HG03135 (cell line): ENCODE data around the gene CCDC33.

Source experiments
- ATAC-seq: cut with Tn5 transposase; IDR thresholded peaks from one replicate; pipeline ENCODE4 v1.9.1; 2021; ENCODE audit warnings: mild to moderate bottlenecking, moderate library complexity; ENCODE audit not compliant: unreplicated experiment

CCDC33 gene

DNA sequence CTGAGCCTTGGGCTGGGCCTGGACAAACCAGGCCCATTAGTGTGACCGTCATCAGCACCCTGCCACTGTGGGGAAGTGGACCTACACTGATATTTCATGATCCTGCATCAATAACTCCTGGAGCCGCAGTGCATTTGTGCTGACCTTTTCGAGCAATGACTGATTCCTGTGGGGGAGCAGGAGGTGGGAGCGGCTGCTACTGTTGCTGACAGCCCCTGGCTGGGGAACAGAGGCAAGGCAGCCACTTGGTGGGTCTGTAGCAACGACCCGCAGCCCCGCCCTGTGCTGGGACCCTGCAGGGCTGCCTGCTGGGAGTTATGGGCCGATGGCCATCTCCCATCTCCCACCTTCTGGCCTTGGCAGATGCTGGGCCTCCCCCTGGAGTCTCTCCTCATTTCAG is 42.1 kb downstream of the CCDC33 start:
- ATAC-seq: no peak

DNA sequence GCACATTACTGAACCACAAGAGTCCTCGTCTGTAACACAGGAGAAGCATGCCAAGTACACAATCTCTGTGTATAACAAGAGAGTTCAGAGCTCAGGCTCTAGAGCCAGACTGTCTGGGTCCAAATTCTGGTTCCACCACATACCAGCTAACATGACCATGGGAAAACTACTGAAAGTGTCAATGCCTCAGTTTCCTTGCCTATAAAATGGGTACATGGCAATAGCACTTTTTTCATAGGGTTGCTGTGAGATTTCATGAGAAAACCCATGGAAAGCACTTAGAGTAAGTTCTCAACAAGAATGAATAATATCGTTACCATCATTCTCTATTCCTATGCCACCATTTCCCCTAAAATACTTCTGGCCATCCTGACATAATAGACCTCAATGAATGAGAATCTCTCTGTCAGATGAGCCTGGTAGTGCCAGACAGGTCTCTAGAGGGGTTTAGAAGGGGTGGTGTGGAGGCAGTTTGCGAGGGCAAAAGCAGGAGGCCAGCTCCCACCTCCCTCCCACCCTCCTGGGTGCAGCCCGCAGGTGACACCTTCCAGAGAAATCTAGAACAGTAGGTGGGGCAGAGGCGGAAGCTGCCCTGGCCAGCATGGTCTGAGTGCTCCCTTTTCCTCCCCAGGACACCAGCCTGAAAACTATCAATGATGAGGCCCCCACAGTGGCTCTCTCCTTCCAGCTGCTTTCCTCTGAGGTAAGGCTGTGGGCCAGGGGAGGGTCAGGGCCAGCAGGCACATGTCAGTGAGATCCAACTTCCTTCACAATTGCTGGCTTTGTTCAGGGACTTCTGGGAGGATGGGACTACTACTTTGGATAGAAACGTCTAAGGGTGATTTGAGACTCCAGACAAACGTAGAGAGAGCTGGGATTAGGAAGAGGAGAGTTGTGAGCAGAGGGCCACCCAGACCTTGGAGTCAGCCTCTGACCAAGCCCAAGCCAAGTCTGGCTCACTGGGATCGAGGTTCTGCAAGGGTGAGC is 45.3 kb downstream of the CCDC33 start:
- no peak for ATAC-seq

DNA sequence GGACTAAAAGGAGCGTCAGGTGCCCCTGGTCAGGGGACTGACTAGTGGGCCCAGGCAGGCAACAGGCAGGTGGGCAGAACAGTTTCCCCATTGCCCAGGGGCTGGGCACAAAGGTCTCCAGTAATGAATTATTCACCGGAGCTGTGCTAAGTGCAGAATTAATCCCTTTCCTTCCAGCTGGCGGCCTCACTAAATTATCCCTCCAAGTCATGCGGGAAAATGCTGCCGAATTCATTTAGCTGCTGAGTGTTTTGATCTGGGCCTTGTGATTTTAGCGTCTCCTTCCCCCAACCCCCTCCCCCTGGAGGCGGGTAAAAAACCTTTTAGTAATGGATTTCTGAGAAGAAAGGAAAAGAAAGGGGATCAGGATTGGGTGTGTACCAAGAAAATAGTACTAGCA is 47.2 kb downstream of the CCDC33 start:
- ATAC-seq: no peak

DNA sequence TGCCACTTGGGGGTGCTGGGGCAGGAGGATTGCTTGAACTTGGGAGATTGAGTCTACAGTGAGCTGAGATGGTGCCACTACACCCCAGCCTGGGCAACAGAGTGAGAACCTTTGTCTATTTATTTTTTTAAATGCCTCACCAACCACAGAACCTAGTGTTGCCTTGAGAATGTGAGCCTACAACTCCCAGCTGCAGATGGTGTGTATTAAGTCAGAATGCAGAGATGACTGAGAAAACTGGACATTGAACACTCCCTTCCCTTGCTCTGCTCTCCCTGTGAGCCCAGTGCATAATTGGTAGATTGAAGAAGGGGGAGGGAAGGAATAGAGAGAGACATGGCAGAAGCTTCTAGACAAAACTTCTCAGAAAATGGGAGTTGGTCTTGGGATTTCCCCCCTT is 53.5 kb downstream of the CCDC33 start:
- no peak for ATAC-seq

DNA sequence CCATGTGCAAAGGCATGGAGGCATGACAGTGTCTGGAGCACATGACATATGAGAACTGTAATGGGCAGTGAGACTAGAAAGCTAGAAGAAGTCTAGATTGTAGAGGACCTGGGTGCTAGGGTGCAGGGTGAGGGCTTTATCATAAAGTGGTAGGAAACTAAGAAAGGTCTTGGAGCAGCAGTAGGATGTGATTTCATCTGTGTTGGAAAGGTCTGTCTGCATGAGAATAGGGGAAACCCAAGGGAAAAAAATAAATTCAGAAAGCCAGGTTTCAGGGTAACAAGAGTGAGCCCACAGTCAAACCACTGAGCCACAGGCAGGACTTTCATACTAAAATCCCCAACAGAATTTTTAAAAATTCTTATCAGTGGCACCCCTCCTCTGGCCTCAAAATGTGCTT is 54.5 kb downstream of the CCDC33 start:
- ATAC-seq: no peak

DNA sequence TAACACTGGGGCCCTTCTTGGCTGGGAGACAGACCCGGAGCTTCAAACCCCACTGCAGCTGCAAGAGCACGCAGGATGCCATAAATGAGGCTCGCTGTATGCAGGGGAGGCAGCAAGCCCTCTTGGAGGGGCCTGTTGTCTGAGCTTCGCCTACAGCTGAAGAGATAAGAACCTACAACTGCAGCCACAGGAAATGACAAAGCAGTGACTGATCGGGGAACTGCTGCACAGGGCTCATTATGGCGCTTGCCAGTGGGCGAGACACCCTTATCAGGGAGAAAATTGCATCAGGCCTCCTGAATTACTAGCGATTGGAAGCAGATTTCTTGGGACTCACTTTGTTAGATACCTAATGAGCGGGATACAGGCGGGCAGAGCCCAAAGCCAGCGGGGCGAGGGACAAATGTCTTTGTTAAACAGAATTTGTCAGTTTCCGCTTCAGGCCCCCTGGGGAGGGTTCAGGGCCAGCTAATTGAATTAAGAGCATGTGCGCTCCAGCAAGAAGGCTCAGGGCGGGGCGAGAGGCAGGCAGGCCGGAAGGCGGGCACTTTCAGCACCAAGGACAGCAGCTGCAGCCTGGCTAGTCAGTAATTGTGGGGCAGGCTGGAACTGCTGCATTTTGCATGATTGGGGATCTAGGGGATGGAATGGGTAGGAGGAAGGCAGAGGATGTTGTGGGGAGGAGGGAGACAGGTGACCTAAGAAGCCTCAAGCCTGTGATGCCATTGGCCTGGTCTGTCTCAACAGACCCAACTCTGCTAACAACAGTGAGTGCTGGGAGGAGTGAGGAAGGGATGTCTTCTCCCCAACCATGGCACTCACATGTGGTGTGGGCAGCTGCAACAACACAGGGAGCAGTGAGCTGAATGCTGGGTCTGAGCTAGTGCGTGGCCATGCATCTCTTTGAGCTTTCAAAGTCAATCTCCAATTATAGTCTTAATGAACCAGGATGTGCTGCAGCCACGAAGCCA is 55.3 kb downstream of the CCDC33 start:
- no peak for ATAC-seq

DNA sequence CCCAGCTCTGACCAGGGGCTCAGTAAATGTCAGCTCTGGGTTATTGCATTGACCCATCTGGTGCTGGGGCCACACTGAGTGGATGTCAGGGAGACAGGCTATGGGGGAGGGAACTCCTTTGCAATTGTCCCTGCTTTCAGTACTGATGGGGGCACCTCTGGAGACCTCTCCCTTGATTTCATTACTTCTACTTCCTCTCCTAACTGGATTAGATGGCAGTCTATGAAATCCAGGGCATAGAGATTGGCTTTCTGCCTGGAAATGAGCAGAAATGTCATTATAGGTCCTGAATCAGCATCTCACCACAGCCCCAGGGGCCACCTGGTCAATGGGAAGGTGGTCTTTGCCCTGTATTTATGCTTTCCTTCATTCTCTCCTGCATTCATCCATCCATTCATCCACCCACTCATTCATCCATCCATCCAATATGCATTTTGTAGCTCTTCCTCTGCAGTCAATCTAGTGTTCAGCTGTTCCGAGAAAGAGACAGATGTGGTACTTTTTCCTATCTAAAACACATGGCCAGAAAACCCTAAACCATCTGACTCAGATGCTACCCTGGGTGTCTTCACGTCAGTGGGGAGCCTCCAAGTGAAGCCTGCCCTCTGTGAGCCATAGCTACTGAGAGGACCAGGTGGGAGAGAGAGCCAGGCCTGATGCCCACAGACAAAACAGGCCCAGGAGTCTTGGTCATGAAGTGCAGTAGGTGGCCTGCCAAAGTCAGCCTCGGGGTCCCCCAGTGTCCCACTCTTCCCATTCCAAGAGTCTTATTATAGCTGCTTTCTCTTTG is 57.1 kb downstream of the CCDC33 start:
- no peak for ATAC-seq

DNA sequence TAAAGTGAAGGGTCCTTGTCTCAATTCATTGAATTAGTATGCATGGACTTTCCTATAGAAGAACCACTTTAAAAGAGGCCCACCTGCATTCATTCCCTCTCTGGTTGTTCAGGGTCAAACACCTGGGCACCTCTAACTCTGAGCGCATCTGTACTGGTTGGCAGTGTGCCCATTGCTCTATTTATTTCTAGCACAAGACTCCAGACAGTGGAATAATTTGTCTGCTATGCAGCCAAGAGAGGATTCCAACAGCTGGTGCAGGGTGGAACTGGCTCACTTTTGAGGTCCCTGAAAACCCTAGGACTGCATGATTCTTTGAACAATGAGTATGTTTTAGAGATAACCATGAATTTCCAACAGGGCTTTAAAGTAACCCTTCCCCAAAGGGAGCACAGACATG is 57.9 kb downstream of the CCDC33 start:
- no peak for ATAC-seq

DNA sequence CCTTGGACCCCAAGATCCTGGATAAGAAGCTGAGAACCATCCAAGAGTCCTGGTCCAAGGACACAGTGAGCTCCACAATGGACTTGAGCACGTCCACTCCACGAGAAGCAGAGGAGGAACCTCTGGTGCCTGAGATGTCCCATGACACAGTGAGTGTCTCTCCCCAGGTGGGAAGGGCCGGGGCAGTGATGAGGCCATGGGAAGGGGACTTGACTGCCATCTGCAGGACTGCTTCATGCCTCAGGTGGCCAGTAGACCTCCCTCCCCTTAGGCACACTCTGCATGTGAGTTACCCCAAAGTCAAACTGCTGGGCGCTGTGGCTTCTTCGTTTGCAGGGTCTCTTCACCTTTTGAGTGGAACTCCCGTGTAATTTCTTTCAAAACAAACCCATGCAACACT is 59.7 kb downstream of the CCDC33 start:
- no peak for ATAC-seq

DNA sequence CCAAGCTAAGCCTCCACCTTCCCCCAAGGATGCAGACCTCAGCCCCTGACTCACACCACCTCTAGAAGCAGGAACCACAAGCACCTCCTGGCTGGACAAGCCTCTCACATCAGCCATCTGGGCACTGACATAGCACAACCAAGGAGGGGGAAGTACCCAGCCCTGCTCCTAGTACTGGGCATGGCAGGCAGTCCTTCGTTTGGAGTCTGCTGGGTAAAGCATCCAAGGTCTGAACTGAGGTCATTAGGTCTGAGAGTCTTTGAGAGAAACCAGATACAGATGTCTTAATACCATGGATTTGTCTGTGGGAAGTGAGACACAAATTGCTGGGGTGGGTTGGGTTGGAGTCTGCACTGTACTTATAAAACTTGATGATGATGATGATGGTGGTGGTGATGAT is 61.8 kb downstream of the CCDC33 start:
- no peak for ATAC-seq

DNA sequence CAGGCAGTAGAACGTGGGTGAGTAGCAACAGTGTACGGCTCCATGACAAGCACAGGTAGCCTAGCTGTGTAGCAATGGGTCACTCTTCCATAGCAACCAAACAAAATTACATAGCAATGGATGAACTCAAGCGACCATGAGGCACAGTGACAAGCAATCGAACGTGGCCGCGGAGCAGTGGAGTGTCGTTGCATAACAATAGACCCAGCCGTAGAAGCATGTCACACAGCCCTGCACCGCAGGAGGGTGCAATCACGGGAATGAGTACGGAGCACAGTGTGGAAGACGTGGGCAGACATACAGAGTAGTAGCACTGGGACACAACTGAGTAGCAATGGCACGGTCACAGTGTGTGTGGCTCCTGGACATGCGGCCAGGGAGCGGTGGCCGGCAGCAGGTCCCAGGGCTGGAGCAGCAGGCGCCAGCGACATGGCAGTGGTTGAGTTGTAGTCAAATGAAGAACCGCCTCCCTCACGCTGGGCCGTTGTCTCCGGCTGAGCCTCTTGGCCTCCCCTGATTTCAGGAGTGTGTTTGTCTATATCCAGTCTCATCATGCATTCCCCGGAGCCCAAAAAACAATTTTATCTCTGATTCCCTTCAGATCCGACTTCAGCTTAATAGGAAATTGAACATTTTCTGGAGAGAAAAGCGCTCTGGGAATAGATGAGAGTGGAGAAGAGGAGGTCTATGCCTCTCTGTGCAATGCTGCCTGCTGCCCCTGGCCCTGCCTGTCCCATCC is 64.1 kb downstream of the CCDC33 start:
- ATAC-seq: no peak

DNA sequence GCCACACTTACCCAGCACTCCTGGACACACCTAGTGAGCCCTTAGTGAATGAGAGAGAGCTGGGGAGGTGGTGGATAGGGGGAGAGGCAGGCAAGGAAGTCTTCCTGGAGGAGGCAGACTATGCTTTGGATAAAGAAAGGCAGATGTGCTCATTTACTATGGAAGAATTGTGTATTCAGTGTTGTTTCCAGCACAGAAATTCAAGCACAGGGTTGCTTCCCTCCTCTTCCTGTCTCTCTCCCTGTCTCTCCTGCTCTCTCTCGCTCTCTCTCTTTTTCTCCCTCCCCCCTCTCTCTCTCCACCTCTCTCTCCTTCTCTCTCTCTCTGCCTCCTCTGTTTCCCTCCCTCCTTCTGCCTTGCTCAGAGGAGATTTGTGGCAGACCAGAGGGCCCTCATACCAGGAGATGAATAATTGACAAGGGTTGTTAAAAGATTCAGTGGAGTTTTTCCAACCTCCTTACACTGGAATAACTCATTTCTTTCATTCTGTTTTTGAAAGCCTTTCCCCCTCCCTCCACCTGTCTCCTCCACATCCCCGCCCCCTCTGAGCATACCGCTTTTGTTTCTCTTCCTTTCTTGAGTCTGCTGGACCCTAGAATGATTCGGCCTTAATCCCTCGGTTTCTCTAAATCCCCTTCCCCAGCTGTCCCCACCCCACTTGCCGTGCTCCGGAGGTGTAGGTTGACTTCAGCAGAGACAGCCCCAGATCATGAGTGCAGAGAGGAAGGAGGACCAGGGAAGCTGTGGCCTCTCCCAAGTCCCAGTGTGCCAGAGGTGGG is 65.6 kb downstream of the CCDC33 start:
- no peak for ATAC-seq

DNA sequence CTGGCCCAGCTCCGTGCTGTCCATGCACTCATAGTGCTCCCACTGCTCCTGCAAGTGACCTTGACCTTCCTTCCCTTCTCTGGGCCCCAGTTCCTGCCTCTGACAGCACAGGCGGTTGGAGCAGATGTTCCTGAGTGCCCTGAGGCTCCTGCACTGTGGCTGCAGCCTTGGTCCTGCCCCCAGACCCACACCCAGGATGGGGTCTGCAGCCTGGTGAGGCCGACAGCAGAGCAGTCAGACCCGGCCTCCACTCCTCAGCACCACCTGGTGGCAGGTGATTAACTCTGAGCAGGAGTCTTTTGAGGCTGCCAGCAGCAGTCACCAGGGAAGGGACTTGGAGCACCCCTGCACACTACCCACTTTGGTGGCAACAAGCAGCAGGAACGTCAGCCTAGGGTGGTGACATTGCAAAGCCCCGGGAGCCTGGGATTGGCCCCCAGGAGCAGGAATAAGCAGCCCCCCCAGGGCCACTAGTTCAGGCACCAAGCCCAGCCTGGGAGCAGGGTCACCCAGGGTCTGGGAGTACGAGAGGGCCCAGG is 66.8 kb downstream of the CCDC33 start:
- ATAC-seq: no peak

DNA sequence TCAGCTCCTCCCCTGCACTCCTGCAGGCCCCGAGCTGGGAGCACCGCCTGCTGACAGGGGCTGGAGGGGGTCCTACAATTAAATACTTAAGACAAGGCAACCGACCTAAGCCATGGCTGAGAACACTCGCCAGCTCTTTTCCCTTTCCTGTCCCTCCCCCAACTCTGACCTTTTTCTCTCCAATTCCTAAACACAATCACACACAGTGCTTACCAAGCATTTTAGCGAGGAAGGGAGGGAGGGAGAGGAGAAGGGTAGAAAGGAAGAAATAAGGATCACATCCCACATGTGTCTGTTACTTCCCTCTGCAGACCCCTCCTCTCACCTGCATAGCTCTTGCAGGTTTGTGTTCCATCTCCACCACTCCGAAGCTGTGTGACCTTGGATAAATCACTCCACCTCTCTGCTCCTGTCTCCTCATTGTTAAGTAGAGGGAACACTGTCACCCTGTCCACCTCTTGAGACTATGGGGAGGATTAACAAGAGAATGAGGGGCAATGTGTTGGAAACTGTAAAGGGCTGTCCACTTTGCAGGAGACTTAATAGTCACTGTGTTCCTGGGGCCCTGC is 67.7 kb downstream of the CCDC33 start:
- no peak for ATAC-seq

DNA sequence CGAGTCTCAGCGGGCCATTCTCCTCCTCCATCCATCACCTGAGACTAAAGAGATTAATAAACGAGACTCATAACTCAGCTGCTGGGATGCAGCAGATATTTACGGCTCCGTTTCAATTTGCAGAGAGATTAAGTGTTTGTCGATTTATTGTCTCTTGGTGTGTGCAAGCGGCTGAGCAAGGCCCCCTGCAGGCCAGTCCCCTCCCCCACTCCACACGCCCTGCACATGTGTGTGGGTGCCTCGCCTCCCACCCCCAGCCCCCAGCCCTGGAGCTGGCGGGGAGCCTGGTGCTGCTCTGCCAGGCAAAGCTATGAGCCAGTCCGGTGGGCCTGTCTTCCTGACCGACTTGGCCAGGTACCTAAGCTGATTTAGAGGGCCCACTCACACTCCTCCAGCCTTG is 68.3 kb downstream of the CCDC33 start:
- no peak for ATAC-seq

DNA sequence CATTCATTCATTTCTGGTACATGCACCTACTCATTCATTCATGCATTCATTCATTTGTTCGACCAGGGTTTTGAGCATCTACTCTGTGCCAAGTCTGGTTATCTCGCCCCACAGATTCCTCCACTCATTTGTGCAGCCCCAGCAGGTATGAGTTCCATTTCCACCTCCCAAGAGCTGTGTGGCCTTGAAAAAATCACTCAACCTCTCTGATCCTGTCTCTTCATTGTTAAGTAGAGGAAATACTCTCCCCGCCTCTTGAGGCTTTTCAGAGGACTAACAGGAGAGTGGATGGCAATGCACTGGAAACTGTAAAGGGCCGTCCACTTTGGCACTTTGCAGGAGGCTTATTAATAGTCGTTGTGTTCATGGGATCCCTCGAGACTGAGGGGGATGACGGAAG is 69.6 kb downstream of the CCDC33 start:
- no peak for ATAC-seq

DNA sequence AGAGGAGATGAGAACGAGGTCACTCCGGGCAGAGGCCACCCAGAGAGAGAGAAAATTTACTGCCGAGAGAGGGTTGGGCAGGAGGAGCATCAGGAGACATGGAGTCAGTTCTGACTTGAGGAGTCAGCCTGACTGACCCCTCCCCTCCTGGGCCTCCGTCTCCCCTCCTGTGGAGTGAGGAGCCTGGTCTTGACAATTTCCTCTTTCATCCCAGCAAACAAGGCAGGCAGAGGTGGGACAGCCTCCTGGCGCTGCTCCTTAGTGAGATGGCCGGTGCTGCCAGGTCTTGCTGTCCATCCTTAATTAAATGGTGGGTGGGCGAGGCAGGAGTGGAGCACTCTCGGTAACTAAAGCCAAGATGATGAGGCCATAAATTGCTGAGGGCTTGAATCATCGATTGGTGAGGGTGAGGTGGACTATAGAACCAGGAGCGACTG is 70.7 kb downstream of the CCDC33 start:
- ATAC-seq: no peak
